ENCODE measurements around the gene CLEC2L.

DNA sequence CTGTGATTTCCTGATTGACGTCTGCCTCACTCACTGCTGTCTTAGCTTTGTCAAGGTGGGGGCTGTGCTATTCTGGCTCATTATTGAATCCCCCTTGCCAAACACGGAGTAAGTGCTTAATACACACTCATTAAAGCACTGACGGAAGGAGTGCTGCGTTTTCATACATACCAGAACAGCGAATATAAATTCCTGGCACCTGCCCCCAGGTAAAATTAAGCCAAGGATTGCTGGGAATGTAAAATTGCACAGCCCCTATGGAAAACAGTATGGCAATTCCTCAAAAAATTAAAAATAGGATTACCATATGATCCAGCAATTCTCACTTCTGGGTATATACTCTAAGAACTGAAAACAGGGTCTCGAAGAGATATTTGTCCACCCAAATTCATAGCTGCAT lies 46.6 kb upstream of the CLEC2L start:
- TF ChIP-seq, protein P1, sequence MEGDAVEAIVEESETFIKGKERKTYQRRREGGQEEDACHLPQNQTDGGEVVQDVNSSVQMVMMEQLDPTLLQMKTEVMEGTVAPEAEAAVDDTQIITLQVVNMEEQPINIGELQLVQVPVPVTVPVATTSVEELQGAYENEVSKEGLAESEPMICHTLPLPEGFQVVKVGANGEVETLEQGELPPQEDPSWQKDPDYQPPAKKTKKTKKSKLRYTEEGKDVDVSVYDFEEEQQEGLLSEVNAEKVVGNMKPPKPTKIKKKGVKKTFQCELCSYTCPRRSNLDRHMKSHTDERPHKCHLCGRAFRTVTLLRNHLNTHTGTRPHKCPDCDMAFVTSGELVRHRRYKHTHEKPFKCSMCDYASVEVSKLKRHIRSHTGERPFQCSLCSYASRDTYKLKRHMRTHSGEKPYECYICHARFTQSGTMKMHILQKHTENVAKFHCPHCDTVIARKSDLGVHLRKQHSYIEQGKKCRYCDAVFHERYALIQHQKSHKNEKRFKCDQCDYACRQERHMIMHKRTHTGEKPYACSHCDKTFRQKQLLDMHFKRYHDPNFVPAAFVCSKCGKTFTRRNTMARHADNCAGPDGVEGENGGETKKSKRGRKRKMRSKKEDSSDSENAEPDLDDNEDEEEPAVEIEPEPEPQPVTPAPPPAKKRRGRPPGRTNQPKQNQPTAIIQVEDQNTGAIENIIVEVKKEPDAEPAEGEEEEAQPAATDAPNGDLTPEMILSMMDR (IDR thresholded peaks at IDR 0.05; ENCODE audit: low read length): no peak
- TF ChIP-seq EZH2 (IDR thresholded peaks at IDR 0.05; ENCODE audit: borderline replicate concordance, low read length): no peak
